HUES64 (cell line): ENCODE measurements around the gene ITPR3.

Experiments
- H3K27ac ChIP-seq: 2 replicates; pipeline ENCODE4 v1.7.0; 2013; ENCODE audit warnings: low read depth, low read length, inconsistent platforms
- H3K27me3 ChIP-seq: 2 replicates; pipeline ENCODE4 v1.6.1; 2013; ENCODE audit warnings: mild to moderate bottlenecking, low read length; ENCODE audit not compliant: insufficient read depth
- H3K36me3 ChIP-seq: 2 replicates; pipeline ENCODE4 v1.6.1; 2013; ENCODE audit warnings: mild to moderate bottlenecking, low read length; ENCODE audit not compliant: insufficient read depth
- H3K4me1 ChIP-seq: 2 replicates; pipeline ENCODE4 v1.6.1; 2013; ENCODE audit warnings: mild to moderate bottlenecking, low read length, moderate library complexity; ENCODE audit not compliant: insufficient read depth
- H3K4me3 ChIP-seq: 2 replicates; pipeline ENCODE4 v1.5.1; 2013; ENCODE audit warnings: mild to moderate bottlenecking, low read length, moderate library complexity
- H3K9ac ChIP-seq: 2 replicates; pipeline ENCODE4 v1.6.1; 2013; ENCODE audit warnings: mild to moderate bottlenecking, low read depth, low read length
- H3K9me3 ChIP-seq: 2 replicates; pipeline ENCODE4 v1.6.1; 2013; ENCODE audit warnings: low read depth, low read length; ENCODE audit not compliant: insufficient read depth
- WGBS: fragments of 150-250, 120-280 bp; methylation state at CpG from one replicate; pipeline ENCODE4 v1.1.7; 2013; ENCODE audit warnings: missing lambda C conversion rate; 5-methylcytosine and 5-hydroxymethylcytosine counted together

Gene ITPR3

DNA sequence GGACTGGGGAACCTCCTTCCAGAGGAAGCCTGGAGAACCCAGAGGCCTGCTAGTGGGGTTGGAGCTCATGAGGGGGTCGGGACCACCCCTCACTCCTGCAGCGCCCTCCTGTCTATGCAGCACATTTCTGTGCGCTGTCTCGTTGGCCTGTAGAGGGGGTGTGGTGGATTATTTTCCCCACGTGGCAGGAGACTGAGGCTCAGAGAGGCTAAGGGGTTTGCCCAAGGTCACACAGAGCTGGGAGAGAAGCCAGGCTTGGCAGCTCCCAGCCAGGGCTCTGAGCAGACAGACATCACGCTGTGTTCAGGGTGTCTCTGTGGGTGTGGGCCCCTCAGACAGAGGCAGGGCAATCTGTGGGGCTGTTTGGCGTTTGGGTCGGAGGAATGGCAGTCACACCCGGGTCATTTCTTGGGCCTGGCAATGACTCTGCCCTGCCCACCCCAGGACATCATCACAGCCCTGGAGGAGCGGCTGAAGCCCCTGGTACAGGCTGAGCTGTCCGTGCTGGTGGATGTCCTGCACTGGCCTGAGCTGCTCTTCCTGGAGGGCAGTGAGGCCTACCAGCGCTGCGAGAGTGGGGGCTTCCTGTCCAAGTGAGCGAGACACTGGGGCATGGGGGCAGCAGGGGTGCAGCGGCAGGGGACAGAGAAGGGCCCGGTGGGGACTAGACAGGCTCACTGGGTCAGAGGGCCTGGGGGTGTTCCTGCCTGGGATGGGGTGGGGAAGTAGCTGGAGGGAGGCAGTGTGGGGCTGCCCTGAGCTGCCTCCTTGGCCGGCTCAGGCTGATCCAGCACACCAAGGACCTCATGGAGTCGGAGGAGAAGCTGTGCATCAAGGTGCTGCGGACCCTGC lies 62.7 kb downstream of the ITPR3 start:
- Histone ChIP-seq H3K4me1 (no peaks in the 10 kb centered on the region), H3K27me3 (no peaks in the 10 kb centered on the region), H3K4me3 (no peak overlapping the region), H3K9ac (no peak overlapping the region), H3K27ac (no peak overlapping the region), H3K36me3 (peaks cover 74% of the 10 kb centered on the region), H3K9me3 (no peaks in the 10 kb centered on the region)
- 93% methylated on average over 19 of the region's 19 CpGs for WGBS

DNA sequence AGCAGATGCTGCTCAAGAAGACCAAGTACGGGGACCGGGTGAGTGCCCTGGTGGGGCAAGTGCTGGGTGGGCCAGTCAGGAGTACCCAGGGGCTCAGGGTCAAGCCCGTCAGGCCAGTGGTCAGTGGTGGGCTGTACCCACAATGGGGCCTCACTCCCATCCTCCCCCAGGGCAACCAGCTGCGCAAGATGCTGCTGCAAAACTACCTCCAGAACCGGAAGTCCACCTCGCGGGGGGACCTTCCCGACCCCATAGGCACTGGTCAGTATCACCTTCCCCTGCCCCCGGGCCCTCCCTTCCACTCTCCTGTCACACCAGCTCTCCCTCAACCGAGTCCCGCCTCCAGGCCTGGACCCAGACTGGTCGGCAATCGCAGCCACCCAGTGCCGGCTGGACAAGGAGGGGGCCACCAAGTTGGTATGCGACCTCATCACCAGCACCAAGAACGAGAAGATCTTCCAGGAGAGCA lies 63.3 kb downstream of the ITPR3 start:
- Histone ChIP-seq H3K4me1 (no peaks in the 10 kb centered on the region), H3K9me3 (no peaks in the 10 kb centered on the region), H3K36me3 (peaks cover 75% of the 10 kb centered on the region), H3K27ac (no peak overlapping the region), H3K27me3 (no peaks in the 10 kb centered on the region), H3K9ac (no peak overlapping the region), H3K4me3 (no peak overlapping the region)
- WGBS = 96% methylated on average over 16 of the region's 16 CpGs

- H3K4me3 ChIP-seq = no peak overlapping the region
- H3K27me3 ChIP-seq = no peaks in the 10 kb centered on the region
- 90% methylated on average over 7 of the region's 7 CpGs for WGBS
- no peak overlapping the region for H3K9ac ChIP-seq
- no peaks in the 10 kb centered on the region for H3K4me1 ChIP-seq
- peaks cover 77% of the 10 kb centered on the region for H3K36me3 ChIP-seq
- no peaks in the 10 kb centered on the region for H3K9me3 ChIP-seq
- H3K27ac ChIP-seq = no peak overlapping the region
Observed at GRCh38 chr6:33684983-33685382, 63.9 kb downstream of the ITPR3 start.

DNA sequence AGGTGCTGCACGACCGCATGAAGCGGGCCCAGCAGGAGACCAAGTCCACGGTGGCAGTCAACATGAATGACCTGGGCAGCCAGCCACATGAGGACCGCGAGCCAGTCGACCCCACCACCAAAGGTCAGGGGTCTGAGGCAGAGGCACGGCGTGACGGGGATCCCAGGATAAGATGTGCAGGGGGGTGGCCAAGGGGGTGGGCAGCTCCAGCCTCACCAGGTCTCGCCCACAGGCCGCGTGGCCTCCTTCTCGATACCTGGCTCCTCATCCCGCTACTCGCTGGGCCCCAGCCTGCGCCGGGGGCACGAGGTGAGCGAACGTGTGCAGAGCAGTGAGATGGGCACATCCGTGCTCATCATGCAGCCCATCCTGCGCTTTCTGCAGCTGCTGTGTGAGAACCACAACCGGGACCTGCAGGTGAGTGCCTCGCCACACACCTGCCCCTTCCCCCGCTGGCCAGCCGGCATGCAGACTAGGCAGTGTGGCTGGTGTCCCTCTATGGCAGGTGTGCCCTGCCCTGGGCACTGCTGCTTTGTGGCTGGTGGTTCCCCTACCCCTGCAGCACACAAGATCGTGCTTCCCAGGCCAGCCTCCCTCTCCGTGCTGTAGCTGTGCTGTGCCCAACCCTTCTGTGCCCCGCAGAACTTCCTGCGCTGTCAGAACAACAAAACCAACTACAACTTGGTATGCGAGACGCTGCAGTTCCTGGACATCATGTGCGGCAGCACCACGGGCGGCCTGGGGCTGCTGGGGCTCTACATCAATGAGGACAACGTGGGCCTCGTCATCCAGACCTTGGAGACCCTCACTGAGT lies 64.5 kb downstream of the ITPR3 start:
- peaks cover 76% of the 10 kb centered on the region for H3K36me3 ChIP-seq
- H3K4me1 ChIP-seq = no peaks in the 10 kb centered on the region
- H3K27ac ChIP-seq = no peak overlapping the region
- H3K9me3 ChIP-seq = no peaks in the 10 kb centered on the region
- no peaks in the 10 kb centered on the region for H3K27me3 ChIP-seq
- WGBS = 94% methylated on average over 38 of the region's 38 CpGs
- H3K9ac ChIP-seq = no peak overlapping the region
- no peak overlapping the region for H3K4me3 ChIP-seq

GRCh38 chr6:33686225-33686924 lies 65.3 kb downstream of the ITPR3 start:
- WGBS = 92% methylated on average over 6 of the region's 6 CpGs
- H3K4me1 ChIP-seq = no peaks in the 10 kb centered on the region
- H3K27ac ChIP-seq = no peak overlapping the region
- H3K9me3 ChIP-seq = no peaks in the 10 kb centered on the region
- H3K4me3 ChIP-seq = no peak overlapping the region
- H3K9ac ChIP-seq = no peak overlapping the region
- no peaks in the 10 kb centered on the region for H3K27me3 ChIP-seq
- peaks cover 80% of the 10 kb centered on the region for H3K36me3 ChIP-seq

- Histone ChIP-seq H3K9me3 (no peaks in the 10 kb centered on the region), H3K36me3 (peaks cover 81% of the 10 kb centered on the region), H3K4me3 (no peak overlapping the region), H3K9ac (no peak overlapping the region), H3K27me3 (no peaks in the 10 kb centered on the region), H3K4me1 (no peaks in the 10 kb centered on the region), H3K27ac (no peak overlapping the region)
- 93% methylated on average over 27 of the region's 27 CpGs for WGBS
Observed at GRCh38 chr6:33686981-33687975, 66.2 kb downstream of the ITPR3 start.

GRCh38 chr6:33688006-33688405 lies 66.9 kb downstream of the ITPR3 start:
- H3K4me3 ChIP-seq = no peak overlapping the region
- H3K27ac ChIP-seq = no peak overlapping the region
- no peaks in the 10 kb centered on the region for H3K9me3 ChIP-seq
- no peaks in the 10 kb centered on the region for H3K27me3 ChIP-seq
- H3K9ac ChIP-seq = no peak overlapping the region
- peaks cover 79% of the 10 kb centered on the region for H3K36me3 ChIP-seq
- 96% methylated on average over 20 of the region's 20 CpGs for WGBS
- H3K4me1 ChIP-seq = no peaks in the 10 kb centered on the region

DNA sequence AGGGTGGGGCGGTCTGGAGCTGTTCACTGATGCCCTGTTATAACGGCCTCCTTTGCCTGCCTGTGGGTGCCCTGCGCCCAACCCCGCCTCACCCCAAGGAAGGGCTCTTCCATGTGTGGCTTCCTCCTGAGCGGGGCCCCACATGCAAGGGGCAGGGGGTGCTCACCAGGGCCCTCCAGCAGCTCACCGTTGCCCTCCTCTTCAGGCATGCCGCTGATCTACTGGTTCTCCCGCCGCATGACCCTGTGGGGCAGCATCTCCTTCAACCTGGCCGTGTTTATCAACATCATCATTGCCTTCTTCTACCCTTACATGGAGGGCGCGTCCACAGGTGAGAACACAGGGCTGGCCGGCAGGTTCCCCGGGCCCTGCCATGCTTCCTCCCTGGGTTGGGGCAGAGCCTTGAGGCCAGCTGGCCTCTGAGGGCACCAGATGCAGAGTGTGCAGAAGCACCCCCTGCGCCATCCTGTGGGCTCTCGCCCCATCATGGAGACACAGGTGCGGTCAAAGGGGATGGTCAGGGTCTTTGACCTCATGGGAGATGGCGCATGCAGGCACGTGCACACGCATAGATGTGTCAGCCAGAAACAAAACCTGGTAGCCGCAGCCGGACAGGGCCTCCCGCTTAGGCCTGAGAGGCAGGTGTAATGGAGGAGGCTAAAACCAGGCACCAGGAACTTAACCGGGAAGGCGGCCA lies 67.5 kb downstream of the ITPR3 start:
- Histone ChIP-seq H3K27ac (no peak overlapping the region), H3K9ac (no peak overlapping the region), H3K27me3 (no peaks in the 10 kb centered on the region), H3K9me3 (no peaks in the 10 kb centered on the region), H3K4me3 (no peak overlapping the region), H3K36me3 (peaks cover 79% of the 10 kb centered on the region), H3K4me1 (no peaks in the 10 kb centered on the region)
- WGBS = 93% methylated on average over 25 of the region's 25 CpGs

- 95% methylated on average over 12 of the region's 12 CpGs for WGBS
- no peaks in the 10 kb centered on the region for H3K4me1 ChIP-seq
- H3K4me3 ChIP-seq = no peak overlapping the region
- no peaks in the 10 kb centered on the region for H3K27me3 ChIP-seq
- no peak overlapping the region for H3K9ac ChIP-seq
- H3K36me3 ChIP-seq = peaks cover 82% of the 10 kb centered on the region
- H3K27ac ChIP-seq = no peak overlapping the region
- H3K9me3 ChIP-seq = no peaks in the 10 kb centered on the region
Observed at GRCh38 chr6:33689148-33689494, 68.0 kb downstream of the ITPR3 start.

GRCh38 chr6:33689879-33690278 lies 68.8 kb downstream of the ITPR3 start:
- Histone ChIP-seq H3K4me1 (no peaks in the 10 kb centered on the region), H3K4me3 (no peak overlapping the region), H3K27ac (no peak overlapping the region), H3K27me3 (no peaks in the 10 kb centered on the region), H3K9me3 (no peaks in the 10 kb centered on the region), H3K36me3 (peaks cover 82% of the 10 kb centered on the region), H3K9ac (no peak overlapping the region)
- WGBS = 95% methylated on average over 10 of the region's 10 CpGs
